ENCODE data around the gene CMTM5.

CMTM5 gene

DNA sequence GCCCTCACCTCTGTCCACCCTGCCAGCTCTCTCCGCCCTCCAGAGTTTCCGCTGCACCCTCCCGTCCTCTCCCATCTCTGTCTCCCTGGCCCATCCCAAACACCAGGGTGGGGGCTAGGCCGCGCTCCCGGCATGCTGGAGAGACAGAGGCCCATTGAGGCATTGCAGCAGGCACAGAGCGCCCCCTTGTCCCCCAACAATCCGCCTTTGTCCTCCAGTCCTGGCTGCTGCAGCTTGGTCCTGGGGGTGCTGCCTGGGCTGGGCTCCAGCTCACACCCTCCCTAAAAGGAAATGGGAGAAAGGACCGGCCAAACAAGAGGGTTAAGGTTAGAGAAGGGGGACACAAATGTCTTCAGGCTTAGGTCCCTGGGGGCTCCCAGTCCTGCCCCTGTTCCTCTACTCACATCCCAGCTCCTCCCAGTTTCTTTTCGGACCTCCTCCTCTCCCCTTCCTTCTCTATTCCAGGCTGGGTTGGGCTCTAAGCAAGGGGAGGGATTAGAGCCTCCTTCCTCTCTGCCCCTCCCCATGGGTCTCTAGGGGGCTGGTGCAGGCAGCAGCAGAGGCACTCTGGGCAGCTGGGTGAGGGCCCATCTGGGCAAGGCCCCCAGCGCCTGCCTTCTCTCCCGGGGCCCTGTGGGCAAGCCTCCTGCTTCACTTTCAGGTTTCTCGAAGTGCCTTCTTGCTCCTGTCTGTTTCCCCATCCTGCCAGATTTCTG, at the start of gene CMTM5:
CMTM5 (plus strand) TSS at position 565 of the 716 bp plus-strand sequence. CDS start 206 bp downstream, outside the sequence.
- peak; percentile 96 to 98 for DNase-seq

DNA sequence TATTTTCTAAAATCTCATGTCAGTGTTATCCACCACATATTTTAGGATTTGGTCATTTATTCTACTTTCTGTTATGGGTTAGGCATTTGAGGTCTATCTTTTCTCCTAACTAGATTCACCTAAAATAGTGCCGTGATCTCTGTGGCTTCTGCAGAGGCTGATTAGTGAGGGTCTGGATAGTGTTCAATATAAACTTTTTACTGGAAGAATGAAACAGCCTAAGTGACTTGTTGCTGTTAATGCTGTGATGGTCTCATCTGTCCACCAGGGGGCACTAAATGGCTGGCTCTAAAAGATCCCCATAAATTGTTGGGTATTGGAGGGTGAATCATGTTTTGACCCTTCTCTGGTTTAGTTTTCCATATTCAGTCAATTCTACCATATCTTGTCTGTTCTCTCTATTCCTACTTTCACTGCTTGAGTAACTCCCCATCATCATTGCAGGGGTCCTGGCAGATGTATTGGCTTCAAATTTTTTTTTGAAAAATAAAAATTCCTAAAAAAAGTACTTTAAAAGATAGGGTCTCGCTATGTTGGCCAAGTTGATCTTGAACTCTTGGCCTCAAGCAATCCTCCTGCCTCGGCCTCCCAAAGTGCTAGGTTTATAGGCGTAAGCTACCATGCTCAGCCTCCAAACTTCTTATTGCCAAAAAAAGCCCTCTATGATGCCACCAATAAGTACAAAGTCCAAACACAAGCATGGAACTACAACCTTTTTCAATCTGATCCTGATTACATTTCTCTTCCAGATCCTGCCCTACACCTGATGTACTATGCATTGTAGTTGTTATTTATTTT, 48.7 kb upstream of the CMTM5 start:
- peak; percentile 71 to 79 for DNase-seq

DNA sequence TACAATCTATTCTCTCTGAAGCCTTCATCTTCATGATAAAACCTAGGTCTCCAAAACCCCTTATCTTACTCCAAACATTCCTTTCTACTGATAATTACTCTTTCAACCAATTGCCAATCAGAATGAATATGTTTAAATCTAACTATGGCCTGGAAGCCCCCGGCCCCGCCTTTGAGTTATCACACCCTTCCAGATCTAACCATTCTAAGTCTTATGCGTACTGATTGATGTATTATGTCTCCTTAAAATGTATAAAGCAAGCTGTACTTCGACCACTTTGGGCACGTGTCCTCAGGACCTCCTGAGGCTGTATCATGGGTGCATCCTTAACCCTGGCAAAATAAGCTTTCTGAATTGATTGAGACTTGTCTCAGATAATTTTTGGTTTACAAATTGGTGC, 41.2 kb upstream of the CMTM5 start:
- no peak for DNase-seq

DNA sequence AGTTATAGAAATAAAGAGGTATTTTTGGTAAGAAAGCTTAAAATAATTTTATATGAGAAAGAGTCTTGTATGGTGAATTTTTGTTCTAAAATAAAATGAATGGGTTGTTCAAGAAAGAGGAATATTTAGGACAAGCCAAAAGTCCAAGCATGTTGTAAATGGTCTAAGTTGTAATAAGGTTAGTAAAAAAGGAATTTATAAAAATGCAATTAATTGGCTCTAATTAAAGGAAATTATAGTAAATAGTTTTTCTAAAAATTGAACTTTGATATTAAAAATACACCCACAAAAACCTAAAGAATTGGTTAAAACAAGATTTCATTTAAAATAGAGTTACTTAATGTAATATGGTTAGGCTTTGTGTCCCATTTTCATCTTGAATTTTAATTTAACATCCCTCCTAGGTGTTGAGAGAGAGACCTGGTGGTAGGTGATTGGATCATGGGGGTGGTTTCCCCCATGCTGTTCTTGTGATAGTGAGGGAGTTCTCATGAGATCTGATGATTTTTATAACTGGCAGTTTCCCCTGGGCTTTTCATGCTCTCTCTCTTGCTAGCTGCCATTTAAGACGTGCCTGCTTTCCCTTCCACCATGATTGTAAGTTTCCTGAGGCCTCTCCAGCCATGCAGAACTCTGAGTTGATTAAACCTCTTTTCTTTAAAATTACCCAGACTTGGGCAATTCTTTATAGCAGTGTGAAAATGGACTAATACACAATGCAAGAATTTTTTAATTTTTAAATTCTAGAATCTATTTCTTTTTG, 37.2 kb upstream of the CMTM5 start:
- DNase-seq: no peak

GRCh38 chr14:23344481-23344880, 32.4 kb upstream of the CMTM5 start:
- DNase-seq: no peak

DNA sequence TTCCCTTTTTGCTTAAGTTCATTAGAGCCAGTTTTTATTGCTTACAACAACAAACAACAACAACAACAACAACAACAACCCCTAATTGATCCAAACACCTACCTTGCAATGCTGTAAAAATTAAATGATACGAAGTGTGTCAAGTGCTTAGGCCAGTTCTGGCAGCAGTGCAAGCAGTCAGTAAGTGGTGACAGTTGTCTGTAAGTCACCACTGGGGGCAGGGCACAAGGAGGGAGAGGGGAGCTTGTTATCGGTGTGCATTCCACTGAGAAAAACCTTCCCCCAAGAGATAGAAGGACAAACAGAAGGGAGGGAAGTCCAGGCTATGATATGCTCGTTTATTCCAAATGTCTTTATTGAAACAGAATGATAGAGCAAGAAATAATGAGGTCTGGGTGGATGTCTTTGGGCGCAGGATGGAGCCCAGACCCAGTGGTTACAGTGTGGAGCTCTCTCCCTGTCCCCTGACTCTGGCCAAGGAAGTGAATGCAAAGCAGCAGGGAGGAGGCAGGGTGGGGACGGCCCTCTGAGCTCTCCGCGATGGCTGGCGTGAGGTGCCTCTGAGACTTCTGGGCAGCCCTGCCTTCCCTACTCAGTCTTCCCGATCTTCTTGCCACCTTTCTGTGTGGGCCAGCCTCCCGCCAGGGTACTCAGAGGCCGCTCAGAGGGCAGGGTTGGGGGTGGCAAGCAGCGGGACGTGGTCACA, 30.7 kb upstream of the CMTM5 start:
- no peak for DNase-seq

GRCh38 chr14:23346693-23347405, 30.0 kb upstream of the CMTM5 start:
- DNase-seq: no peak

DNA sequence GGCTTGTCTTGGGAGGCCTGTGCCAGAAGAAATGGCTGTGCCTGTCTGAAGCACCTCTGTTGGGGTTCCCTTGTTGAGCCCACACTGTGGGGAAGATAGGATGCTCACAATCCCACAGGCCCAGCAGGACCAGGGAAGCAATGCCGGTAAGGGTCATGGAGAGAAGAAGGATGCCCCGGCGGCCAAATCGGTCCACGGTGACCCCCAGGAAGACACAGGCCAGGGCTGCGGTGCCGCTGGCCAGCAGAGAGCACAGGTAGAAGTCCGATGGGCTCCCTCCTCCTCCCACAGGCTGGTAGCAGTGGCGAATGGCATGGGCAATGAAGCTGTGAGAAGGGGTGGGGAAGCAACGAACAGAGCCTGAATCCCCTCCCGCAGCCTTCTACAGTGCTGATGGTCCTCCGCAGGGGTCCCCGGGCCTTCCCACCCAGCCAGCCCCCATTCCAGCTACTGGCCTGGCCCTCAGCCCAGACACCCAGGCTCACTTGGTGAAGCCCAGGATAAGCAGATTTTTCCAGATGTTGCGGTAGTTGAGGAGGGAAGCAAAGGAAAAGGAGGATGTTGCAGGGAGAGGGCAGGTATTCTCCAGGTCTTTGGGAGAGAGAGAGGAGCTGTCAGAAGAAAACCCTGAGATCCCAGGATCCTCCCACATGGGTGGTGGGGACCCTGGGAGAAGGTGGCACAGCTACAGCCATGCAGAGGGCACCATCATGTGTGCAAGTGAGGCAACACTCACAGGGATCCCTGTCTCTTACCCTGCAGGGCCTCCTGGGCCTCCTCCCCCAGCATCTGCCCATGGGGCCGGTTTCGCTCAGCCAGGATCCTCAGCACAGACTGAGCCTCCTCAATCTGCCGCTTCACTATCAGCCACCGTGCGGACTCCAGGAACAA, 29.2 kb upstream of the CMTM5 start:
- no peak for DNase-seq

- no peak for DNase-seq
Observed at GRCh38 chr14:23348297-23348655, 28.6 kb upstream of the CMTM5 start.

DNA sequence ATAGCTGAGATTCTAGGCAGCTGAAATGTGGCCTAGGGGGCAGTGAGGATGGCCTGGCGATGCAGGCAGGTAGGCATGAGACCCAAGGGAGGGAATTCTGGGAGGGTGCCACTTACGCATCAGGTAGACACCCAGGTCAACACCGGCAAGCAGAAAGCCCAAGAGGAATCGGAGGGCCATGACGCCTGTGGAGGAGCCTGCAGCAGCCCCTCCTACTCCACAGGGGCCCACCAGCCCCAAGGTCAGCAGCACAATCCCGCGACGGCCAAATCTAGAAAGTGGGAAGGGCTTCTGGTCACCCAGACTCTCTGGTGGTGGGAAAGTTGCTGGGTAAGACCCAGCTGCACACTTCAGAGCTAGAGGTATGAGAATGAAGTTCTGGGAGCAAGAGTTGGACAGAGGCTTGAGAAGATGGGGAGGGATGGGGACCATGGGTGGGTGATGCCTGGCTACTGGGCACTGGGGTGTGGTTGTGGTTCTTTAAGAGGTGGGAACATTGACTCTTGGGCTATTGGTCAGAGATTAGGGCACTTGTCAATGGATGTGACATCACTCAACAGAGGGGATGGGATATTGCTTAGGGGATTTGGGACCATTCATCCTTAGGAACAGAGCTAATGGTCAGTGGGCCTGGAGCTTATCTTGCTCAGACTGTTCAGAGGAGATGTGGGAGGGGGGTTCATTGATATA, 27.5 kb upstream of the CMTM5 start:
- DNase-seq: no peak

DNA sequence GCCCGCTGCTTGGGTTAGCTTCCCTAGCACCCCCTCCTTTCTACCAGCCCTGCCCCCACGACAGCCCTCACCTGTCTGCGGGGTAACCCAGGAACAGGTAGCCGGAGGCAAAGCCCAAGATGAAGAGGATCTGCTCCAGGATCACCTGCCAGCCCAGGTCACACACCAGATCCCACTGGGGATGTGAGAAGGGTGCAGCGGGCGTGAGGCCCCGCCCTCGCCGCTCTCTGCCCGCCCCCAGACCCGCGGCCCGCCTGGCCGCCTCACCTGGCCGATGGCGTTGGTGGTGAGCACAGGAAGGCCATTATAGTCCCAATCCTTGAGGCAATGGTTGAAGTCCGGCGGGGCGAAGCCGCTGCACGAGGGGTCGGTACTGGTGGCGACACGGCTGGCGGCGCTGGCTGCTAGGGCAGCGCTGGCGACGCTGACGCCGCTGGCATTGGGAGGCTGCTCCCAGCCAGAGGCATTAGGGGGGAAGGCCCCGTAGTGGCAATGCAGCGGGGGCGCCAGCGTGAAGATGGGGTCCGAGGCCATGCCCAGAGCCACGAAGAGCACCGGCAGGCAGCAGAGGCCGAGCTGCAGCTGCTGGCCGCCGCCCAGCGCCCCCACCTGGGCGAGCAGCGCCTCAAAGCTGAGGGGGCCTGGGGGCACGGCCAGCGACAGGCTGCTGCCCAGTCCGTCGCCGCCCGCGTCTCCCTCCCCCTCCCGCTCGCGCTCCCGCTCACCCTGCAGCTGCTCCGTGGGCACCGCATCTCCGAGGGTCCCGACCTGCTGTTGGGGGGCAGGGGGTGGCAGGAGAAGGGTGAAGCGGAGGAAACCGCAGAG, 25.0 kb upstream of the CMTM5 start:
- peak in 1 of 2 donors; percentile 42 for DNase-seq

DNA sequence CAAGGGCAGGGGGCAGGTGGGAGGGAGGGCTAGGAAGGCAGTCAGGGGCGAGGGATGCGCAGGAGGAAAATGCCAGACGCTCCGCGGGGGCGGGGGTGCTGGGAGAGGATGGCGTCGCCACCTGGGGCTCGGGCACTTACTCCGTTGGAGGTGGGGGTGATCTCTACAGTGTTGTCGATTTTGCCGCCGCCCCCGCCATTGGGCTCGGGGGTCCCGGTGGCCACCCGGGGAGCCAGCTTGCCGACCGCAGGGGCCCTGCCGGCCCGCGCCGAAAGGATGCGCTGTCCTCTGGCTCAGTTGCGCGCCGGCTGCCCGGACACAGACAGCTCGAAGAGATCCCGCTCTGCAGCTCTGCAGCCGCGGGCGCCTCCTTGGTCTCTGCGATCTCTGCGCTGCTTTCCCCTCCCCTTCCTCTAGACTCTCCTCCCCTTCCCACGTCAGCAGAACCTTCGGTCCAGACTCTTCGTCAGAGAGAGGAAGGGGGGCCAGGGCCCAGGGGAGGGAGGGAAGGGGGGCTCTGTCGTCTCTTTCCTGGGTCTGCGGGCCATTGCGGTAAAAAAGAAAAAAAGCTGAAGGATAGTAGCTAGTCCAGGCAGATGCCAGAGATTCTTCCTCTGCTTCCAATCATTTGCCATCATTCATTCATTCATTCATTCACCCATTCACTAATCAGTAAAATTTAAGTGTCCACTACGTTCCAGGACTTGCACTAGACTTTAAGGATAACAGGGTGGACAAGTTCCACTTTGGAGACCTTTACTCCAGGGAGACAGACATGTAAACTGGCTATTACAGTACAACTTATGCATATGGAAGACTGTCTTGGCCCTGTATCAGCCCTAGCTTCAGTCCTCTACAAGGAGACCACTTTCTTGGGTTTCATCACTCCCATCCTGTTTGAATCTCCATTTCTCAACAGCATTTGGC, 24.1 kb upstream of the CMTM5 start, which contains the start of gene SLC22A17:
SLC22A17 (minus strand) TSS at position 382 of the 927 bp plus-strand sequence.
- peak; percentile 84 to 93 for DNase-seq

DNA sequence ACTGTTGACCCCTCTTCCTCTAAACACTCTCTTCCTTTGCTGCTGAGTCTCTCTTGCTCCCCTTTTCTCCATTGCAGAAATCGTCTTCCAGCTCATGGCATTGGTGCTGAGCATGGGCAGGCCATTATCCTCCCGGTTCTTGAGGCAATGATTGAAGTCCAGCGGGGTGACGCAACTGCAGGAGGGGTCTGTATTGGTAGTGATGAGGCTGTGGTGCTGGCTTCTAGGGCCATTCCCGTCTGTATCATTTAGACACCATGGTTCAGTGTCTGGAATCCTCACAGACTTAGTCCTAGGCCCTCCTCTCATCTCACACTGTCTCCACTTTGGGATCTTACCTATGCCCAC, 23.4 kb upstream of the CMTM5 start:
- DNase-seq: no peak

DNA sequence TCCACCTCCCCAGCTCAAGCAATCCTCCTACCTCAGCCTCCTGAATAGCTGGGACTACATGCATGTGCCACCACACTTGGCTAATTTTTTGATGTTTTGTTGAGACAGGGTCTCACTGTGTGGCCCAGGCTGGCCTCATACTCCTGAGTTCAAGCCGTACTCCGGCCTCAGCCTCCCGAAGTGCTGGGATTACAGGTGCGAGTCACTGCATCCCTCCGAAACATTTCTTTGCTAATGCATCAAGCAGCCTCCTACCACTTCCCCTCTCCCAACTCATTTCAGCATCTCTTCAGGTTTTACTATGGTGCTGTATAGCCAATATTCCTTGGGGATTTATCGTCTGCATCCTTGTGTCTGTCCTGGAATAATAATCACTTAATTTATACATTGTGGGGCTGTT, 21.9 kb upstream of the CMTM5 start:
- DNase-seq: no peak

GRCh38 chr14:23355871-23356435, 20.9 kb upstream of the CMTM5 start:
- DNase-seq: no peak

- no peak for DNase-seq
Observed at GRCh38 chr14:23356662-23357061, 20.2 kb upstream of the CMTM5 start.

- no peak for DNase-seq
Observed at GRCh38 chr14:23357261-23357660, 19.6 kb upstream of the CMTM5 start.

- no peak for DNase-seq
Observed at GRCh38 chr14:23358042-23358441, 18.8 kb upstream of the CMTM5 start.

Measured in hippocampal formation (tissue), 2 donors.